GM18870 (cell line): ENCODE results near the gene EYS.
"Not testable (repeated sequence)": the region's sequence is repeated elsewhere in the genome, so short reads cannot be mapped to it uniquely, and the experiment has no call there.

Experiments
- ATAC-seq: cut with Tn5 transposase; IDR thresholded peaks from one replicate; pipeline ENCODE4 v1.9.1; 2021; ENCODE audit warnings: moderate library complexity; ENCODE audit not compliant: unreplicated experiment

EYS gene

DNA sequence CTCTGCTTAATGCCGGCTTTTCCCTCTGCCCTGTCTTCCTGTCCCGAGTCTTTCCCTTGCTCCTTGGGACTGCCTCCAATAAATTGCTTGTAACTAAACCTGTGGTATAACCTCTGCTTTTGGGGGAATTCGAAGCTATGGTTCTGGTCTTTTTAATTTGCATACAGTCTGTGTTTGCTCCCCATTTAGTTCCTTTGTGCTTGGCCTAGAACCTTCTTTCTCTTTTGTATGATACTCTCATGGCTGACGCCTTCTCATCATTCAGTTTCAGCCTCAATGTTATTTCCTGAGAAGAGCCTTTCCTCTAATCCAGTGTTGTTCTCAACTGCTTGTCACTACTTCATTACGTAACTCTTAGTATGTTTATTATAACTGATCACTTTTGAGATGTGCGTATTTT, 1823.4 kb downstream of the EYS start:
- peak; percentile 70 for ATAC-seq

DNA sequence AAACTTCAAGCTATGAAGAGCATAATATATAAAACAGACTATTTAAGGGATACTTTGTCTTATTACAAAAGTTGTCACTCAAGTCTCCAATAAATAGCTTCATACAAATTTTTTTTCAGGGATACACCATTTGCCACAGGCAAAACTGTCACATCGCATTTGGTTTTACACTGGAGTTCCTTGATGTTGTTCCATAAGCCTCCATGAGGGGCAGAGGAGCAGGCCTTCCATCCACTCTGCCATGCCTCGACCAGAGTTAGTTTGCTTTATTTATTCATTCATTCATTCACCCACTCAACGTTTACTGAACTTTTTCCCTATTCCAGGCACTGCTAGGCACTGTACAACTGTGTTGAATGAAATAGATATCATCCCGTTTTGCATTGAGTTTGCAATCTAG, 1824.8 kb downstream of the EYS start:
- no peak for ATAC-seq

DNA sequence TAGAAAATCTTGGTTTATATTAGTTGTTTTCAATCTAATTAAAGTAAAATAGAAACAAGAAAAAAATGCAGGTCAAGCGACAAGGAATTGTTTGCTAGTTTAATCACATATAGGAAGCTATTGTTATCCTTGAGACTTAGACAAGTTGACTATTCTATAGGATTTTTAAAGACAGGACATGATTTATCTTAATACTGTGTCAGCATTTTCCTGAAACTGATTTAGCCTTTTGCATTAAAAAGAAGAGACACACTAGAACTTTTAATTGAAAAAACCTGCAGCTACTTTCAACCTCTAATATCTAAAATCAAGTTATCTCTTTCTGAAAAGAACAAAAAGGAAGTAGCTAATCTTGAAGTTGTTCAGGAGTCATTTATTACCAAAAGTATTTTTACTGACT, 1825.2 kb downstream of the EYS start:
- no peak for ATAC-seq

DNA sequence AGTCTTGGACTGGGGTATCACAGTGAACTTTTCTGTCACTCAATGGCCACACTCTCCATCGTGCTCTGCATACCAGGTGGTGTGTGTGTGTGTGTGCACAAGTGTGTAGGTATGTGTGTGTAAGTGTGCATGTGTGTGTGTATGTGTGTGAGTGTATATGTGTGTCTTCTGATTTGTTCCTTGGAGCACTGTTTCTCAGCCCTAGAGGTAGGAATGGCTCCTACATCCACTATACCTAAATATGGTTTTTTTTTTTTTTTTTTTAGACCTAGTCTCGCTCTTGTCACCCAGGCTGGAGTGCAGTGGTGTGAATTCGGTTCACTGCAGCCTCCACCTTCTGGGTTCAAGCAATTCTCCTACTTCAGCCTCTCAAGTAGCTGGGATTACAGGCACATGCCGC, 1834.8 kb downstream of the EYS start:
- ATAC-seq: no peak

DNA sequence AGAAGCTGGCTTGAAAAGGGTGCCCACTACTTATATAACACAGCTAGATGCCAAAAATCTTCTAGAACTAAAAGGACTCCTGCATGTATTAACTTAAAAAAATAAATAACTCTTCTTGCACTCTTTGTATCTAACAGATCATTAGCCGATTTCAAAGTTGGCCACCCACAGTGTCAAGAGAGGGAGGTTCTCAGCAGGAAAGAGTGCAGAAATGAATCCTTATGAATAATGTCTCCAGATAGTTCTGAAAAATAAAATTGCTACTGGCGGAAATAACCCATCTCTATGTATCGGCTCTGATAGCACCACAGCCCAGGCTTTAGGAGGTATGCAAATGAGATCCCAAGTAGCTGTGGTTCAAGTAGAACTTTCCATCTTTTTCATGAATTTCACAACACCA, 1838.7 kb downstream of the EYS start:
- no peak for ATAC-seq

DNA sequence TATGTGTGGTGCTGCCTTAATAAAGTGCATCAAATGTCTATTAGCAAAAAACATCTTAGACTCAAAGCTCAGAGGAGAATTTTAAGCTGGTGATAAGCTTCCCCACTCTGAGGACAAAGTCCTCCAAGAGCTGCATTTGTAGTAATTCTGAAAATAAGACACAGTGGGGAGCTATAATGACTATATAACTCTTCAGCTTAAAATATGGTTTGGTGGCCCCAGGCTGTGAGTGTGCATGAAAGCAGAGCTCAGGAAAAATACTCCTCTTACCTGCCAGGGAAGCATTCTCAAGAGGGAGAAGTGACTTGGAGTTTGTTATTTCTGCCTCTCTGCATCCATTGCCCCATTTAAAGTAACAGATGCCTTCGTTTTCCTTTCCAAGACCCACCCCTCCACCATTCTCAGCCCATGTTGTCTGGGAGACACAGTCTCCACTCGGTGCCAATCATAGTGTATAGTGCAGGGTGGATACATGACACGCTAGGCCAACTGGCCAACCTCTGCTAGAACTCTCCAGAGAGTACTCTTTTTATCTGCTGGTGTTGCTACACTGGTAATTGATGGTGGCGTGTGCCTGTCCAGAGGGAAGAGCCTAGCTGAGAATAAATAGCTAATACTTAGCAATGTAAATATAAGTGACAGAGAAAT, 1842.2 kb downstream of the EYS start:
- no peak for ATAC-seq

DNA sequence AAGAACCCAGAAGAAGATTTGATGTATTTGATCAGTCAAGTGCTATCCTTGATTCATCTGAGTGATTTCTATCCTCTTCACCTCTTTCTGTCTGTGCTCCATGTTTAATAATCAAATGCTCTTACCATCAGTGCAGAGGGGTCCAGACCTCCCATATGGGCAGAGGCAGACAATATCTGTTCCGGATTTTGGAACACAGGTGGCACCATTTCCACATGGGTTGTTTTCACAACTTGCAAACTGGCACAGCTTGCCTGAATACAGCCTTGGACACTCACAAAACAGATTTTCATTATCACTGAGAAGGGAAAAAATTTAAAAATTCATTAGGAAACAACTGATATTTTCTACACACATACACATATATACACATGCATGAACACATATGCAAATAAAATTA, 1843.0 kb downstream of the EYS start:
- ATAC-seq: no peak

DNA sequence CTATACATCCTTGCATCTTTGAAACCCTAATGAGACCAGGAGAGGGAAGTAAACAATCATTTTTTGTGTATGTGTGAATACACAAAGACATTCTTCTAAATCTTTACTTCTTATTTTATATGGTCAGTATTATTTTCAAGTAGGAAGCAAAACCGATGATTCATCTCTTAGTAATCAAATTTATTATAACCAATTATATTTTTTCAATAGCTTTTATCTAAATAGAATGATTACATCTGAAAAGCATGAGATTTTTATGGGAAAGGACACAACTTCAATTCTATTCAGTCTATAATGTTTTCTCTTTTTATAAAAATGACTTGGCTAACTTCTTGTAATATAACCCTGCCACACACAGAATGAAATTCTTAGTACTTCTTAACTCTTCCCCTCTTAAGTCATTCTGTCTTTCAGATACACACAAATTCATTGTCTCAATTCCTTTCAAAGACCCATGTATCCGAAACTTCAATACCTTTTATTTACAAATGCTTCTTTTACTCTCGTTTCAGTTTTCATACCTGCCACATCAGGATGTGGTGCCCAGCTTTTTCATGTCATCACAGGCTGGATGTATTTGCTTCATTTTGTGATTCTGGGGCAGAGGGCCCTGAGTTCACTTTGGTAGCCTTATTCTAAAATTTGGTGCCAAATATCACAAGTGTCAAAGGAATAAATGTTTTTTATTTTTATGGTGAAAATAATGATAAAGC, 1844.4 kb downstream of the EYS start:
- ATAC-seq: no peak

DNA sequence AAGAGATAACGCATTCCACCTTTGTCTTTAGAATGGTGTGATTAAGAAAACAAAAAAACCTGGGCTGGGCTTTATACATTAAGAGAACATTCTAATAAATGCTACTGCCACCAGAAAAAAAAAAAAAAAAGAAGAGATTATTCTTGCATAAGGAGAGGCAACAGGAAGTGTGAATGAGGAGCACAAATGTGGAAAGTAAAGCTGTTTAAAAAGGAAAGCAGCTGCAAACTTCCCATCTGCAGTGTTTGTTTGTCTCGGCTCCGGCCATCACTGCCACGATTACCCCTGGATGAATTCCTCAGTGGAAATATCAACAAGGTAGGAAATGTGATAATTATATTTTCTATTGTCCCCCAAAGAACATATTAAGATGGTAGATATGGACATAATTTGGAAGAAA, 1847.5 kb downstream of the EYS start:
- ATAC-seq: no peak

DNA sequence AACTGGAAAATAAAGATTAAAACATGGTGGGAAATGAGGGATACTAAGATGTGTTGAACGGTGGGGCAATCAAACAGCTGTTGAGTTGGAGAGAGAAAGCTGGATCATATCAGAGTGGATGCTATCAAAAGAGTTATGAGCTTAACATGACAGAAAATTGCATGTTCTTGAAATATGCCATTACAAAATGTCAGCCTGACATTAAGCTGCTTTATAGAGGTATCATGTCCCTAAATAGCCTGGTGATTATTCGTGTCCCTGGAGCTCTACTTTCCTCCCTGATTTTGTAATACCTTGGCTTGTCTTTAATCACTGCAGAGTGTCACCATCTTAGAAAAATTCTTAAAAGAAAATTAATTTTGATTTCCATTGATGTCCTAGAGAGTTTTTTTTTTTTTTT, 1848.3 kb downstream of the EYS start:
- ATAC-seq: no peak

DNA sequence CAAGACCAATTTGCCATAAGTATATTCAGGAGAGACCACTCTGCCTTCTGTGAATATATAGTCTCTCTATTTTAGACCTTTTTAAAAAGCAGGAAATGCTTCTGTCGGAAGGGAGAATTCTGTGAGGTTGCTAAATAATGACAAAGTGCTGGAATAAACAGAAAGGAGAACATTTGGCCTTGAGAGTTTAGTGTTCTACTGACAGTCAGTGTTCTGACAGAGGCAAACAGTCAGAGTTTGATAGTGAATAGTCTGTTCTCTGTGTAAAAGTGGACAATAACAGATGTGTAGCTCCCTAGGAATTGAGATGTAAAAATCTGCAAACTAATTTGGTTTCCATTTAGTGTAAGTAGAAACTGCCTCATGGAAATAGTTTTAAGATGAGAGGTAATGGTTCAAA, 1850.8 kb downstream of the EYS start:
- ATAC-seq: no peak

DNA sequence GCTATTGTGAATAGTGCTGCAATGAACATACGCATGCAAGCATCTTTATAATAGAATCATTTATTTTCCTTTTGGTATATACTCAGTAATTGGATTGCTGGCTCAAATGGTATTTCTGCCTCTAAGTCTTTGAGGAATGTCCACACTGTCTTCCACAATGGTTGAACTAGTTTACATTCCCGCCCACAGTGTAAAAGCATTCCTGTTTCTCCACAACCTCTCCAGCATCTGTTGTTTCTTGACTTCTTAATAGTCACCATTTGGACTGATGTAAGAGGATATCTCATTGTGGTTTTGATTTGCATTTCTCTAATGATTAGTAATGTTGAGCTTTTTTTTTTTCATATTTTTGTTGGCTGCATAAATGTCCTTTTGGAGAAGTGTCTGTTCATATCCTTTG, 1862.7 kb downstream of the EYS start:
- no peak for ATAC-seq

DNA sequence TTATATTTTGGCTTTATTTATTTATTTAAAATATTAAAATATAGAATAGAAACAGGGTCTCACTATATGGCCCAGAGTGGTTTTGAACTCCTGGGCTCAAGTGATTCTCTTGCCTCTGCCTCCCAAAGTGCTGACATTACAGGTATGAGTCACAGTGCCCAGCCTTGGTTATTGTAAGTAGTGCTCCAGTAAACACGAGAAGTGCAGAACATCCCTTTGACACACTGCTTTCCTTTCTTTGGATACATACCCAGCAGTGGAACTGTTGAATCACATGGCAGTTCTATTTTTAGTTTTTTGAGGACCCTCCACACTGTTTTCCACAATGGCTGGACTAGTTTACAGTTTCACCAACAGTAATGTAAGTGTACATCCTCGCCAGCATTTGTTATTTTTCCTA, 1867.5 kb downstream of the EYS start:
- no peak for ATAC-seq

DNA sequence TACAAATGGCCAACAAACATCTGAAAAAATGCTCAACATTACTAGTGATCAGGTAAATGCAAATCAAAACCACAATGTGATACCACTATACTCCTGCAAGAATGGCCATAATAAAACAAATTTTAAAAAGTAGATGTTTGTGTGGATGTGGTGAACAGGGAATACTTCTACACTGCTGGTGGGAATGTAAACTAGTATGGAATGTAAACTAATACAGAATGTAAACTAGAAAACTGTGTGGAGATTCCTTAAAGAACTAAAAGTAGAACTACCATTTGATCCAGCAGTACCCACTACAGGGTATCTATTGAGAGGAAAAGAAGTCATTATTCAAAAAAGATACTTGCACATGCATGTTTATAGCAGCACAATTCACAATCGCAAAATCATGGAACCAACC, 1878.3 kb downstream of the EYS start:
- not testable (repeated sequence) for ATAC-seq

DNA sequence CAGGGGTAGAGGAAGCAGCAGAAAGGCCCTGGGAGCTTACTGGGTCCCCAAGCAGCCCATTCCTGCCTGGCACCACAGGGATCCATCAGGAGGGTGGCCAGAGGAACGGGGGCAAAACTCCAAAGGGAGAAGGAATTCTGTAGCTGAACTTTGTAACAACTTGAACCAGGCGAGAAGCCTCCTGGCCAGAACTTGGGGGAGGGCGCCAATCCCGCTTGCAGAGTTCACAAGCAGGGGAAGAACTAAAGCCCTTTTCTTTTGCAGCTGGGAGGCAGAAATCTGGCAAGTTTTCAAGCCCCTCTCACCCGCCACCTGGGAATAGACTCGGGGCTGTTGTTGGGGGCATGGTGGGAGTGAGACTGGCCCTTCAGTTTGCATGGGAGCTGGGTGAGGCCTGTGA, 1882.3 kb downstream of the EYS start:
- no peak for ATAC-seq

DNA sequence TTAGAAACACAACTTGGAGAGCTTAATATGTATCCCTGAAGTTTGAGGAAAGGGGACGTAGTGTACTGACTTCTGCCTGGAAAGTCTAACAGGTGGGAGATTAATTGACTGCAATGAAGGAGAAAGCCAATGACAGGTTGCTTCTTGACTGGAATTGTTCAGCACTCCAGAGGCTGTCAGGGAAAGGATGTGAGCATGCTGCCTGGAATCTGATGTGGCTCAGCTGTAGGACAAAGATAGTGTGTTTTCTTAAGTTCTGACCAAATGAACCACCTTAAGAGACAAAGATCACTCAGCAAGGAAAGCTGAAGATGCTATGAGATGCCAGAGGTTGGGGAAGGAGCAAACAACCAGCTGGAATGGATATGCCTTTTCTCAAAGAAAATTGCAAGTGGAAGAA, 1885.6 kb downstream of the EYS start:
- ATAC-seq: no peak

DNA sequence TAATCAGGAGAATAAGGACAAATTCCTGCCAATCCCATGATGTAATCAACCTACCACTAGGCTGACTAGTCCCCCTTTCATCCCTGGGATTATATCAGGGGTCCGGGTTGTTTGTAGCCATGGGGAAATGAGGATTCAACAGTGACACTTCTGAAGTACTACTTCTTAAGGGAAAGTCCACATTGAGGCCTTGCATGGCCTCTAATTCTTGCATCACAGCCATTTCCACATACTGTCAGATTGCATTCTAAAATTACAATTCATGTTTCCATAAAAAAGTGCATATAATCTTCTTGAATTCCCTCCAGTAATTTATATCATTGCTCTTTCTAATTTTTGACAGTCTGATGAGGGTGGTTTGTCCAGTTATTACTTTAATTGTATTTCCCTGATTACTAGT, 1887.2 kb downstream of the EYS start:
- ATAC-seq: no peak

DNA sequence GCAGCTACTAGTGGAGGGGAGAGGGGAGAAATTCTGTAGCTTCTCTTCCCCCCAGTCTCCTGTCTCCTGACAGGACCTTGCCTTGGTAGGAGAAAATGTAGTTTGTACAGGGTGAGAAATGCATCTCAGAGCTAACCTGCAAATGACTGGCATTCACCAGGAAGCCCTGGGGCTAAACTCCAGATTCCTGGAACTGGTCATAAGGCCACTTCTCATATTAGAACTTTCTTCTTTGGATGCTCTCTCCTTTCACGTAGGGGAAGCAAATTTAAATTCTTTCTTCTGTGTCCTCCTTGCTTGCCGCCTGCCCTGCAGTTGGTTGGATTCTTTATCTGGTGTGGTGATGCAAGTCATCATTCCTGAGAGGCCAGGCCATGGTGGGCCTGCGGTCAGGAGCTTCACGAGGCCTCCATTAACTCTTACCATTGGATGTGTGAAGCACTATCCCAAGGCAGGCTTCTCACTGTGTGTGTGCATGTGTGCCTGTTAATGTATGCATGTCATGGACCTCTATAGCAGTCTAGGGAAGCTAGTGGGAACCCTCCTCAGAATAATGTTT, 1889.5 kb downstream of the EYS start:
- no peak for ATAC-seq

DNA sequence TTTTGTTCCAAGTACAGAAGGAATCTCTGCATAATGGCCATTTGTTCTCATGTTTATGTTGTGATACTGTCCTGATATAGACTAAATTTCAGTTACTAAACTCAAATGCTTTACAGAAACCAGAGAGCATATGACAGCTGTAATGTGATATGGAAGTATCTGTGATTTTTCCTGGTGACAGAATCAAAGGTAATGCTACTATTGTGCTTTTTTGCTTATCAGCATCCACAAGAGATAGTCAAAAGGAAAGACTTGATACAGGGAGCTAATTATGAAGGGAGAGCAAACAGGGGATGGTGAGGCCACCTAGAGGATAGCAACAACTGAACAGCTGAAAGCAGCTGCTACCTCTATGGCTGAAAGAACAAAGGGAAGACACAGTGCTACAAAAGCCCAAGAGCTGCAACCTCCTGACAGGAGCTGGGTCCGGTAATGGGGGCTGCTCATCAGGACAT, 1890.0 kb downstream of the EYS start:
- ATAC-seq: no peak

DNA sequence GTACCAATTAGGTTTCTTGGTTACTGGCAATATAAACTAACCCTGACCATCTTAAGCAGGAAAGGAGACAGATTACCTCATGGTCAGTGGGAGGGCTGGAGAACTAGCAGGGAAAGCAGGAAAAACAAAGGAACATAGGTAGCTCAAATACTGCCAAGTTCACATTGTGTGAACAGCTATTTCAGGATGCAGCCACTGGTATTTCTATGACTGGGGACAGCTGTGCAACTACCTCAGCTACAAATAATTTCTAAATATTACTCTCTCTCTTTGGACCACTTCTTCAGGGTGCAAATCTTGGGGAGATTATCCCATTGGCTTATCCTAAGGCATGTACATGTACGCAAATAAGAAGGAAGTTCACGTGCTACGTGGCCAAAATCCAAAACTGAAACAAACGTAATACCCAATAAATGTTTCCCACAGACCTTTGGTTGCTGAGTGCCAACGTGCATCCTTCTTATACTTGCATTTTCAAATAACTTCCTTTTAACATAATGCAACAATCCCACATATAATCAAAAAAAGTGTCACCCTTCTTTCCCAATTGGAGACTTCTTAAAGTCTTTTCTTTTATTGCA, 1890.5 kb downstream of the EYS start:
- ATAC-seq: no peak

DNA sequence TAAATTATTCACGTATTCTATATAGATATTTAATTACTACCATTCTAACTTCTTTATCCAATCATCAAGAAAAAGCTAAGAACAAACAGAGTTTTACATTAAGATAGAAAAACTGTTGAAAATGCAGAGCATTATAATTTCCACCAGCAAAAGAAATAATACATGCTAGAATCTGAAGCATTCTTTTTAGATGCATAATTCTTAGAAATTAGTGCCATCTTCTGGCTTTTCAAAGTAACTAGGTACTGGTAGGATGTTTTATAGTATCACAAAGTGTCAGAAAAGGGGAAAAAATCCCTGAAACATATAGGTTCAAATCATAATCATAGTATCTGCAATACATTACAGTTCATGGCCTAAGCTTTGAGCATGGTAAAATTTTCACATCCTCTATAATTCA, 1892.6 kb downstream of the EYS start:
- ATAC-seq: no peak

DNA sequence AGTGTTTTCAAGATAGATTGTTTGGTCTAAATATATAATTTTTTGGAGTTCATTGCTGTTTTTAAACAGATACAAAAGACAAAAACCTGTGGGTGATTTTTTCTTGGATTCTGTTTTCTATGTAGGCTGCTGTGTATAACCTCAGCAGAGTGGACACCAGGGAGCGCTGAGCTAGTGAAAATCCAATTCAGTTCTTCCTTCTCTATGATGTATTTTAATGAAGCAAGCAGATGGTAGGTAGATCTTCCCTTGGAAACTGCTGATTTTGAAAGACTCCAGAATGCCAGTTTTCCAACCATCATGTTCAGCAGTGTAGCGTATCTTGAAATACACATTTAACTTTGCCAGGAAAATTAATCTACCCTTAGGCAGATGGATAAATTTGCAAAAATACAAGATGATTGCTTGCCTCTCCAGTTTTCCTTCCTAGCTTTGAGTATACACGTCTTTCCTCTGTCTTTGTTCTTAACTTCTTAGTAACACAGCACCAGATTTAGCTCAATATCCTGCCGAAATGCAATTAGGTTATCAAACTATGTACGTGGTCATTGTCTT, 1893.4 kb downstream of the EYS start:
- no peak for ATAC-seq
